Endothelial cell of umbilical vein (primary cell): ENCODE data around the gene EXO5. TPM values are rescaled to one million over a fixed set of nuclear protein-coding genes. Genes with fewer than 3 reads are reported as not detected.

Experiments
- BruUV-seq: library from RNA; stranded (reverse); fragments of 400-500 nt; replicated peaks from 2 replicates; lab custom pipeline; 2021; lab: Mats Ljungman, UMichigan
- CTCF ChIA-PET: fragments of 300-600, 350-600 bp; sonication (Branson Sonifier 250); formaldehyde crosslinking; loops from one replicate; lab custom pipeline; 2021; ENCODE audit warnings: antibody characterized with exemption, inconsistent platforms; lab: Charles Lee
- POLR2A ChIA-PET: fragments of 300-600, 350-600 bp; sonication (Branson Sonifier 250); formaldehyde crosslinking; loops from one replicate; lab custom pipeline; 2021; ENCODE audit warnings: antibody characterized with exemption, inconsistent platforms; lab: Charles Lee
- DNase-seq: peaks from one replicate; pipeline ENCODE4 v3.0.0-alpha.2; 2011; ENCODE audit warnings: low read depth, low spot score
- FAIRE-seq: peaks from 2 replicates; lab custom pipeline; 2011; peaks lifted over from hg19 to GRCh38; lab: Jason Lieb, UNC
- H2AFZ ChIP-seq: 2 replicates; pipeline ENCODE4 v1.6.0; 2012; ENCODE audit warnings: low read depth, low read length, control low read depth, inconsistent platforms
- H3K27ac ChIP-seq: 2 replicates; pipeline ENCODE4 v1.5.1; 2011; ENCODE audit warnings: low read depth, mild to moderate bottlenecking, control low read depth, low read length, moderate library complexity; ENCODE audit not compliant: insufficient read depth
- H3K27me3 ChIP-seq, 2 experiments: 2 replicates each; pipeline versions ENCODE4 v1.6.0 to v1.6.1; 2011; ENCODE audit warnings: low read length in 2 of 2, mixed read lengths in 1 of 2; ENCODE audit not compliant: control insufficient read depth in 2 of 2, insufficient read depth in 2 of 2
- H3K36me3 ChIP-seq, 2 experiments: 2 replicates in 1 of 2; 3 replicates in 1 of 2; pipeline ENCODE4 v1.5.1; 2011; ENCODE audit warnings: low read length in 2 of 2, mild to moderate bottlenecking in 1 of 2, moderate library complexity in 1 of 2; ENCODE audit not compliant: control insufficient read depth in 2 of 2, insufficient read depth in 2 of 2; ENCODE audit errors: extremely low read depth in 1 of 2
- H3K4me1 ChIP-seq: 3 replicates; pipeline ENCODE4 v1.5.1; 2011; ENCODE audit warnings: mild to moderate bottlenecking, low read length; ENCODE audit not compliant: control insufficient read depth, insufficient read depth; ENCODE audit errors: extremely low read depth
- H3K4me2 ChIP-seq: 2 replicates; pipeline ENCODE4 v1.6.1; 2011; ENCODE audit warnings: low read length, control low read depth, mixed read lengths; ENCODE audit not compliant: insufficient read depth
- H3K4me3 ChIP-seq, 3 experiments: fragments of 200-600 bp in 1 of 3; sonication (generic), shearing (Covaris generic) in 1 of 3; replicated peaks in 1 of 3; 2 replicates each; pipeline ENCODE4 v1.5.1; 2011 to 2016; ENCODE audit warnings: control low read depth in 3 of 3, low read length in 3 of 3, mild to moderate bottlenecking in 2 of 3, inconsistent platforms in 1 of 3, low read depth in 1 of 3, moderate library complexity in 1 of 3; ENCODE audit not compliant: insufficient read depth in 1 of 3
- H3K79me2 ChIP-seq: 2 replicates; pipeline ENCODE4 v1.6.0; 2012; ENCODE audit warnings: low read length, inconsistent platforms; ENCODE audit not compliant: control insufficient read depth, insufficient read depth
- H3K9ac ChIP-seq: replicated peaks from 2 replicates; pipeline ENCODE3; 2011; ENCODE audit warnings: low read length, control low read depth; ENCODE audit not compliant: insufficient read depth; ENCODE audit errors: extremely low read depth
- H3K9me1 ChIP-seq: replicated peaks from 3 replicates; pipeline ENCODE4 v1.6.0; 2011; ENCODE audit warnings: mild to moderate bottlenecking, low read length; ENCODE audit not compliant: control insufficient read depth, insufficient read depth; ENCODE audit errors: extremely low read depth
- H3K9me3 ChIP-seq: replicated peaks from 2 replicates; pipeline ENCODE4 v1.5.1; 2012; ENCODE audit warnings: low read length, inconsistent platforms; ENCODE audit not compliant: control insufficient read depth, insufficient read depth
- H4K20me1 ChIP-seq: replicated peaks from 2 replicates; pipeline ENCODE3; 2011; ENCODE audit warnings: mild to moderate bottlenecking, low read length; ENCODE audit not compliant: control insufficient read depth, insufficient read depth; ENCODE audit errors: extremely low read depth
- EZH2 ChIP-seq: IDR thresholded peaks from 2 replicates; pipeline ENCODE4 v1.6.1; 2012; ENCODE audit warnings: borderline replicate concordance, low read depth, mild to moderate bottlenecking, moderate library complexity, low read length, inconsistent platforms; ENCODE audit not compliant: severe bottlenecking
- FOS ChIP-seq: IDR thresholded peaks from 2 replicates; pipeline ENCODE4 v1.6.1; 2011; ENCODE audit warnings: mild to moderate bottlenecking, low read length, moderate library complexity, borderline replicate concordance; ENCODE audit not compliant: insufficient read depth
- GATA2 ChIP-seq: IDR thresholded peaks from 2 replicates; pipeline ENCODE4 v1.7.0; 2011; ENCODE audit warnings: low read depth, mild to moderate bottlenecking, moderate library complexity, mixed read lengths, low read length; ENCODE audit not compliant: insufficient read length, insufficient read depth
- JUN ChIP-seq: IDR thresholded peaks from 2 replicates; pipeline ENCODE4 v1.6.1; 2011; ENCODE audit warnings: borderline replicate concordance, low read depth; ENCODE audit not compliant: insufficient read length, insufficient read depth
- MYC ChIP-seq: IDR thresholded peaks from one replicate; pipeline ENCODE4 v1.6.1; 2011; ENCODE audit warnings: mild to moderate bottlenecking, low read depth, low read length
- POLR2A ChIP-seq: IDR thresholded peaks from 2 replicates; pipeline ENCODE4 v1.6.1; 2012; ENCODE audit warnings: low read depth, mild to moderate bottlenecking, control low read depth, low read length
- POLR2AphosphoS5 ChIP-seq: IDR thresholded peaks from 2 replicates; pipeline ENCODE4 v1.6.1; 2012; ENCODE audit warnings: low read depth, mild to moderate bottlenecking, control low read depth, low read length, moderate library complexity; ENCODE audit not compliant: insufficient read depth
- dilution Hi-C: fragments of 300-500 bp; cut with MboI; formaldehyde crosslinking; loops from one replicate; pipeline ENCODE4 v1.15.0; 2019; ENCODE audit warnings: low sequenced_read_pairs; ENCODE audit not compliant: extremely low pct_ligation_motif_present
- intact Hi-C: fragments of 100-400 bp; cut with micrococcal nuclease; formaldehyde crosslinking; loops from one replicate; pipeline ENCODE4 v1.10.0; 2022
- polyA plus RNA-seq, 4 experiments: library from polyadenylated mRNA; depleted of rRNA in 3 of 4; stranded (reverse) in 3 of 4; unstranded in 1 of 4; fragments of >200 nt; gene quantifications; 2 replicates each; pipeline versions ENCODE4 v1.2.1 to v1.2.3, GENCODE V29; 2011 to 2012; ENCODE audit warnings: missing spikeins in 1 of 4
- total RNA-seq: library from RNA; stranded (reverse); gene quantifications from 2 replicates; pipeline ENCODE4 v1.2.3, GENCODE V29; 2021
- TF ChIP-seq, protein P1 (sequence below), 2 donors: IDR thresholded peaks; 1 replicate in 1 of 2; 2 replicates in 1 of 2; pipeline ENCODE4 v1.5.1; 2011; ENCODE audit warnings: low read length in 2 of 2, mild to moderate bottlenecking in 2 of 2, moderate library complexity in 2 of 2, control low read depth in 1 of 2, inconsistent platforms in 1 of 2, low read depth in 1 of 2; ENCODE audit not compliant: insufficient read depth in 1 of 2; ENCODE audit errors: extremely low read depth in 1 of 2
- TF ChIP-seq, protein P2 (sequence below): IDR thresholded peaks from 2 replicates; pipeline ENCODE4 v1.6.1; 2011; ENCODE audit not compliant: insufficient read depth, insufficient read length

Gene EXO5
- total and polyA plus RNA-seq, 2 donors (not counting 3 experiments of a cell fraction or from before 2014, with no cell fraction given): 7.0 to 13.0 TPM

DNA sequence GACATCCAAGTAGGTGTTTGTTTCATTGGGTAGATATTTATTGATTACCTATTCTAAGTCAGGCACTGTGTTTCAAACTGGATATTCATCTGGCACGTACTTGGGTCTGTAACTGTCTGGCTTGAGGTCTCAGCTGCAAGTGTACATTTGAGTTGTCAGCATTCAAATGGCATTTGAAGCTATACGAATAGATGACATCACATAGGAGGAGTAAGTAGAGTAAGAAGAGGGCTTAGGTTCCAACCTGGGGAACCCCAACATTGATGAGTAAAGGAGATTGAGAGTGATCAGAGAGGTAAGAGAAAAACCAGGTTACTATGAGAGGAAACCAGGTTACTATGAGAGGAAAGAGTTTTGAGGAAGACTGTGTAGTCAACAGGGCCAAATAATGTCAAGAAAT, 53.6 kb downstream of the EXO5 start:
- no peak for FAIRE-seq
- Histone ChIP-seq H3K9ac (no peak overlapping the region), H3K4me2 (no peak overlapping the region), H3K27ac (no peak overlapping the region), H3K27me3 (peaks cover 0 to 2% of the 10 kb centered on the region in 2 experiments), H3K9me3 (no peaks in the 10 kb centered on the region), H3K79me2 (no peaks in the 10 kb centered on the region), H3K36me3 (no peaks in the 10 kb centered on the region), H3K4me3 (no peak overlapping the region), H3K4me1 (no peaks in the 10 kb centered on the region), H3K9me1 (no peaks in the 10 kb centered on the region), H4K20me1 (no peaks in the 10 kb centered on the region), H2AFZ (no peak overlapping the region)
- CTCF ChIA-PET: no interaction called here
- TF ChIP-seq, protein P1, sequence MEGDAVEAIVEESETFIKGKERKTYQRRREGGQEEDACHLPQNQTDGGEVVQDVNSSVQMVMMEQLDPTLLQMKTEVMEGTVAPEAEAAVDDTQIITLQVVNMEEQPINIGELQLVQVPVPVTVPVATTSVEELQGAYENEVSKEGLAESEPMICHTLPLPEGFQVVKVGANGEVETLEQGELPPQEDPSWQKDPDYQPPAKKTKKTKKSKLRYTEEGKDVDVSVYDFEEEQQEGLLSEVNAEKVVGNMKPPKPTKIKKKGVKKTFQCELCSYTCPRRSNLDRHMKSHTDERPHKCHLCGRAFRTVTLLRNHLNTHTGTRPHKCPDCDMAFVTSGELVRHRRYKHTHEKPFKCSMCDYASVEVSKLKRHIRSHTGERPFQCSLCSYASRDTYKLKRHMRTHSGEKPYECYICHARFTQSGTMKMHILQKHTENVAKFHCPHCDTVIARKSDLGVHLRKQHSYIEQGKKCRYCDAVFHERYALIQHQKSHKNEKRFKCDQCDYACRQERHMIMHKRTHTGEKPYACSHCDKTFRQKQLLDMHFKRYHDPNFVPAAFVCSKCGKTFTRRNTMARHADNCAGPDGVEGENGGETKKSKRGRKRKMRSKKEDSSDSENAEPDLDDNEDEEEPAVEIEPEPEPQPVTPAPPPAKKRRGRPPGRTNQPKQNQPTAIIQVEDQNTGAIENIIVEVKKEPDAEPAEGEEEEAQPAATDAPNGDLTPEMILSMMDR (IDR thresholded peaks at IDR 0.05; ENCODE audit: extremely low read depth in 1 of 2, insufficient read depth in 1 of 2, low read depth in 1 of 2, low read length in 2 of 2): no peak
- POLR2A ChIA-PET: no interaction called here
- DNase-seq: no peak
- intact Hi-C loops (no loop called here), dilution Hi-C loops (no loop called here)
- no TSS peak for BruUV-seq

DNA sequence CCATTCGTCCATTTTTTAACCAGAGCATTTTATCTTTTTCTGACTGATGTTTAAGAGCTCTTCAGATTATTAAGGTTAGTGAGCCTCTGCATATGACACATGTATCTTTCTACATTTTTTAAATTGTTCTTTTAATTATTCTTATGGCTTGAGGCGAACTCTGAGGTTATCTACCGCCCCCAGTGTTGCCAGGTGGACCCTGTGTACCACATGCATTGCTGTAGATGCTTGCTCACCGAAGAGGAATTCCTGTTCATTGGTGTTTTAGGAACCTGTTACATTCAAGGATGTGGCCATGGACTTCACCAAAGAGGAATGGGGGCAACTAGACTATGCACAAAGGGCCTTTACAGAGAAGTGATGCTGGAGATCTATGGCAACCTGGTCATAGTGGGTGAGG, 54.7 kb downstream of the EXO5 start:
- H3K9me1 ChIP-seq: no peaks in the 10 kb centered on the region
- no peaks in the 10 kb centered on the region for H3K4me1 ChIP-seq
- H3K27me3 ChIP-seq: peaks cover under 1 to 2% of the 10 kb centered on the region in 2 experiments
- H2AFZ ChIP-seq: no peak overlapping the region
- H3K79me2 ChIP-seq: no peaks in the 10 kb centered on the region
- H3K27ac ChIP-seq: no peak overlapping the region
- no peaks in the 10 kb centered on the region for H4K20me1 ChIP-seq
- dilution Hi-C loops: no loop called here
- CTCF ChIA-PET: interaction anchor here (0.7 kb wide), 1 partner anchor 31 kb away, joined by 3 read pairs; no protein-coding TSS in a partner anchor
- H3K4me3 ChIP-seq: no peak overlapping the region
- BruUV-seq: no TSS peak
- H3K4me2 ChIP-seq: no peak overlapping the region
- intact Hi-C loops: no loop called here
- POLR2A ChIA-PET: no interaction called here
- H3K36me3 ChIP-seq: no peaks in the 10 kb centered on the region
- DNase-seq (no peak), FAIRE-seq (no peak)
- TF ChIP-seq FOS: no peak
- TF ChIP-seq POLR2AphosphoS5: no peak
- no peak for TF ChIP-seq MYC
- TF ChIP-seq GATA2: no peak
- TF ChIP-seq EZH2: no peak
- TF ChIP-seq, protein P1 (IDR thresholded peaks at IDR 0.05; ENCODE audit: extremely low read depth in 1 of 2, insufficient read depth in 1 of 2, low read depth in 1 of 2, low read length in 2 of 2): no peak
- TF ChIP-seq POLR2A: no peak
- TF ChIP-seq, protein P2, sequence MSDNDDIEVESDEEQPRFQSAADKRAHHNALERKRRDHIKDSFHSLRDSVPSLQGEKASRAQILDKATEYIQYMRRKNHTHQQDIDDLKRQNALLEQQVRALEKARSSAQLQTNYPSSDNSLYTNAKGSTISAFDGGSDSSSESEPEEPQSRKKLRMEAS: no peak
- TF ChIP-seq JUN: no peak
- H3K9me3 ChIP-seq: no peaks in the 10 kb centered on the region
- no peak overlapping the region for H3K9ac ChIP-seq
